Left lung (tissue), 10 donors: Measurements from ENCODE around the gene NBDY. TPM values are rescaled to one million over a fixed set of nuclear protein-coding genes. Genes with fewer than 3 reads are reported as not detected.
A peak's percentile ranks its signal among the peaks of the same experiment; 100 is the strongest.

Experiments used
- ATAC-seq: fragments of 200-7000 bp; cut with Tn5 transposase; one replicate; pipeline ENCODE4 v1.9.1; 2020; ENCODE audit warnings: moderate library complexity
- DNase-seq, 4 donors: peaks; one replicate each; pipeline ENCODE4 v3.0.0-alpha.2; 2013 to 2020
- H3K27ac ChIP-seq, 2 donors: fragments of 200-600 bp; sonication (generic) in 1 of 2; one replicate each; pipeline versions ENCODE4 v1.5.0 to v1.8.0; 2020 to 2021
- H3K27me3 ChIP-seq, 2 donors: fragments of 200-600 bp; sonication (generic) in 1 of 2; one replicate each; pipeline versions ENCODE4 v1.5.0 to v1.8.0; 2020 to 2021
- H3K36me3 ChIP-seq, 2 donors: fragments of 200-600 bp; sonication (generic) in 1 of 2; one replicate each; pipeline versions ENCODE4 v1.5.0 to v1.8.0; 2020 to 2021
- H3K4me1 ChIP-seq, 2 donors: fragments of 200-600 bp; one replicate each; pipeline ENCODE4 v1.8.0; 2021
- H3K4me3 ChIP-seq, 2 donors: fragments of 200-600 bp; sonication (generic) in 1 of 2; one replicate each; pipeline versions ENCODE4 v1.5.0 to v1.8.0; 2020 to 2021; ENCODE audit warnings: mild to moderate bottlenecking in 1 of 2
- H3K9me3 ChIP-seq, 2 donors: fragments of 200-600 bp; sonication (generic) in 1 of 2; one replicate each; pipeline versions ENCODE4 v1.5.0 to v1.8.0; 2020 to 2021
- intact Hi-C, 2 donors: fragments of 100-400 bp; cut with DNase I; formaldehyde crosslinking; loops; one replicate each; pipeline versions ENCODE4 v1.11.2 to v1.14.2; 2022
- polyA plus RNA-seq, 6 donors: library from polyadenylated mRNA; unstranded; fragments of 120-200 nt; gene quantifications; one replicate each; pipeline ENCODE4 v1.2.1, GENCODE V29; 2013; ENCODE audit not compliant: insufficient read length in 6 of 6
- total RNA-seq, 2 donors: library from RNA; stranded (reverse); fragmentation: NEBNext Ultra II Directional; extraction: Animal tissue kit (Norgen Biotek cat#: 25700); gene quantifications; one replicate each; pipeline ENCODE4 v1.2.1, GENCODE V29; 2021
- TF ChIP-seq, protein P1 (sequence below), 2 donors: fragments of 200-600 bp; sonication (generic) in 1 of 2; IDR thresholded peaks; one replicate each; pipeline versions ENCODE4 v1.5.0 to v1.8.0; 2021; ENCODE audit warnings: antibody characterized with exemption in 2 of 2
- donor health status: DM: no; HTN: yes; CAD: no.
- donor health status: DM: no; HTN: no; CAD: no.

Gene NBDY
- total and polyA plus RNA-seq, 8 donors: 39.5 to 86.4 (median 70.6) TPM

DNA sequence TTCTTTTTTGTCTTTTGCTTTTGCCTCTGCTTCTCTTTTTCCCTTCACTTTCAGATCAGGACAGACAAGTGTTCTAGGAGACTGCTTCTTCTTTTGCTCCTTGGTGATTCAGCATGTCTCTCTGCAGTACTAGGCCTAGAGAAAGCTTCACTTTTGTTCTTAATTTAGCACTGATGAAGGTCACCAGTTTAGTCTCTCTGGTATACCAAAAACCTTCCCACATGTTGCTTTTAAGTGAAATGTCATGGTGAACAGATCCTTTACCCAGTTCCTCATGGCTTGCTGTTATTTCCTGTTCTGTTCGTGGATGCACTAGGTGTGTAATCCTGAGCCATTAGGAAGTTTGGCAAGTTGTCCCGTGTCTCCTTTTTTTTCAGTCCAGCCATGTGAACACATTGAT is 53.3 kb downstream of the NBDY start:
- H3K27ac ChIP-seq: peak overlapping the region in 1 of 2 donors; percentile 8
- no peaks in the 10 kb centered on the region for H3K4me1 ChIP-seq
- H3K36me3 ChIP-seq: no peaks in the 10 kb centered on the region
- intact Hi-C loops: no loop called here
- DNase-seq (no peak), ATAC-seq (no peak)
- H3K4me3 ChIP-seq: no peak overlapping the region
- H3K9me3 ChIP-seq: no peaks in the 10 kb centered on the region
- TF ChIP-seq, protein P1, sequence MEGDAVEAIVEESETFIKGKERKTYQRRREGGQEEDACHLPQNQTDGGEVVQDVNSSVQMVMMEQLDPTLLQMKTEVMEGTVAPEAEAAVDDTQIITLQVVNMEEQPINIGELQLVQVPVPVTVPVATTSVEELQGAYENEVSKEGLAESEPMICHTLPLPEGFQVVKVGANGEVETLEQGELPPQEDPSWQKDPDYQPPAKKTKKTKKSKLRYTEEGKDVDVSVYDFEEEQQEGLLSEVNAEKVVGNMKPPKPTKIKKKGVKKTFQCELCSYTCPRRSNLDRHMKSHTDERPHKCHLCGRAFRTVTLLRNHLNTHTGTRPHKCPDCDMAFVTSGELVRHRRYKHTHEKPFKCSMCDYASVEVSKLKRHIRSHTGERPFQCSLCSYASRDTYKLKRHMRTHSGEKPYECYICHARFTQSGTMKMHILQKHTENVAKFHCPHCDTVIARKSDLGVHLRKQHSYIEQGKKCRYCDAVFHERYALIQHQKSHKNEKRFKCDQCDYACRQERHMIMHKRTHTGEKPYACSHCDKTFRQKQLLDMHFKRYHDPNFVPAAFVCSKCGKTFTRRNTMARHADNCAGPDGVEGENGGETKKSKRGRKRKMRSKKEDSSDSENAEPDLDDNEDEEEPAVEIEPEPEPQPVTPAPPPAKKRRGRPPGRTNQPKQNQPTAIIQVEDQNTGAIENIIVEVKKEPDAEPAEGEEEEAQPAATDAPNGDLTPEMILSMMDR (IDR thresholded peaks at IDR 0.05): no peak
- no peaks in the 10 kb centered on the region for H3K27me3 ChIP-seq

DNA sequence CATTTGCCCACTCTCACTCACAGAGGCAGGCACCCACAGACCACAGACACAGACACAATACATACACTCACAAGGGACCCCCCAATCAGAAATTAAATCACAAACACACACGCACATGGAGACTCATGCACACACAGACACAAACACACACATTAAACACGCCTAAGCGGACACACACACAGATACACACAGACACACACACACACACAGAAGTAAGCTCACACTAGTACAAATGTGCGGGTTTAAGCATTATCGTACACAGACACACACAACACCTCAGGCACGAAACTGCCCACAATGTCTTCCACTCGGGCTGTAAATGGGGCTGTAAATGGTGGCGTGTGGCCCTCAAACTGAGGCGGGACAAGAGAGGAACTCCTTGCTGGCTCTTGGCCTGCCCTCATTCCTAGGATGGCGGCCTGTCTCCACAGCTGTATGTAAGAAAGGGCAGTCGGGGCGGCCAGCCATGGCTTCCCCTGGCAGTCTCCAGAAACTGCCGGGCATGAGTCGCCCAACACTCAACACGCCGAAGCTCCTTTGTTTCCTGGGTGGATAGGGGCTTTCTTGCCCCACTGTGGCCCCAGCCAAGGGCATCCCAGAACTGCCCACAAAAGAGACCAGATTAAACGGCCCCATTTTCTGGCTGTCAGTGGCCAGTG is 53.9 kb downstream of the NBDY start:
- ATAC-seq (no peak), DNase-seq (no peak)
- no peaks in the 10 kb centered on the region for H3K36me3 ChIP-seq
- no peaks in the 10 kb centered on the region for H3K27me3 ChIP-seq
- TF ChIP-seq, protein P1 (IDR thresholded peaks at IDR 0.05): no peak
- H3K4me1 ChIP-seq: no peaks in the 10 kb centered on the region
- H3K27ac ChIP-seq: peak overlapping the region in 1 of 2 donors; percentile 76
- H3K4me3 ChIP-seq: peak overlapping the region in 1 of 2 donors; percentile 22
- intact Hi-C loops: no loop called here
- H3K9me3 ChIP-seq: no peaks in the 10 kb centered on the region

DNA sequence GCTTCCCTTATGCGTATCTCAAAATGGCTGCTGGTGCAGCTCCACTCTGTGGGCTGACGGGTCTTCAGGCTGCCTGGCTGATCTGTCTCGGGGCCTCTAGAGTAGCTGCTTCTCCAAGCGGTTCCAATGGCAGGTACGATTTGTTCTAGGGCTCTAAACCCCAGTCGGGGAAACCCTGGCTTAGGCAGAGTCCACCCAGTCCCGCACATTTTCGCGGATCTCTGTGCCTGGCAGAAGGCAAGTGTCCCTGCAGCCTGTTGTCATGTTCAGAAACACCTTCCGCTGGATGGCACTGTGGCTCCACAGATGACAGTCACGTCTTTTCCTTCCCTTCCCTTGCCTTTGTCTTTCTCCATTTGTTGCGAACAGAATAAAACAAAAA is 54.4 kb downstream of the NBDY start:
- peak; percentile 46 for ATAC-seq
- peak overlapping the region in 1 of 2 donors; percentile 22 for H3K4me3 ChIP-seq
- DNase-seq: peak in 2 of 4 donors; percentile 82 to 88
- H3K36me3 ChIP-seq: no peaks in the 10 kb centered on the region
- TF ChIP-seq, protein P1 (IDR thresholded peaks at IDR 0.05): peak in 1 of 2 donors; percentile 22
- H3K27me3 ChIP-seq: no peaks in the 10 kb centered on the region
- no peaks in the 10 kb centered on the region for H3K9me3 ChIP-seq
- H3K4me1 ChIP-seq: no peaks in the 10 kb centered on the region
- intact Hi-C loops: no loop called here
- peak overlapping the region in 1 of 2 donors; percentile 76 for H3K27ac ChIP-seq

DNA sequence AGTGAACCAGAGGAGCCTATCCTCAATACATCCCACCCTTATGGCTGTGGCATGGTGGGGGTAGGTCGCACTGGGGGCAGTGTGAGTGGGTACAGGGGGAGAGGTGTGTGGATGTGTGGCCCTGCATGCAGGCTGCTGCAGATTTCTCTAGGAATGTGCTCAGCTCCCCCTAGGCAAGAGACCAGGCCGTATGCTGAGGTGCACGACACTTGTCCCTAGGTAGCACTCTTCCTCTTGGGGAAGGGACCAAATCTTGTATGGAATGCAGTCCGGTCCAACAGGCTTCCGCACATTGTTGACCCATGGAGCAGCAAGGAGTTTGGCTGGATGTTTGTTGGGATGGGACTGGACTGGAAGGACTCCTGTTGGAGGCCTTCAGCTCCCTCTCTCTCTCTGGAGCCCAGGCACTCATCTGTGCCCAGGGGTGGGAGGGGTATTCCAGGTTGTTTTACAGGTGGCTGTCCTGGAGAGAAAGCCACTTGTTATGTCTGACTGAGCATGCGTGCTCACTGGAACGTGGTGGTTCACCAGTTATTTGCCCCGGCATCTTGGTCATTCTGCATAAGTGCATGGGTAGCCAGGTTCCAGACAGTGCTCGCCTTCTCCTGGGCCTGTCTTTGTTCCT is 55.1 kb downstream of the NBDY start:
- TF ChIP-seq, protein P1 (IDR thresholded peaks at IDR 0.05): no peak
- DNase-seq (no peak), ATAC-seq (no peak)
- Histone ChIP-seq H3K9me3 (no peaks in the 10 kb centered on the region), H3K27ac (no peak overlapping the region), H3K36me3 (no peaks in the 10 kb centered on the region), H3K4me3 (no peak overlapping the region), H3K27me3 (no peaks in the 10 kb centered on the region), H3K4me1 (no peaks in the 10 kb centered on the region)
- intact Hi-C loops: no loop called here

DNA sequence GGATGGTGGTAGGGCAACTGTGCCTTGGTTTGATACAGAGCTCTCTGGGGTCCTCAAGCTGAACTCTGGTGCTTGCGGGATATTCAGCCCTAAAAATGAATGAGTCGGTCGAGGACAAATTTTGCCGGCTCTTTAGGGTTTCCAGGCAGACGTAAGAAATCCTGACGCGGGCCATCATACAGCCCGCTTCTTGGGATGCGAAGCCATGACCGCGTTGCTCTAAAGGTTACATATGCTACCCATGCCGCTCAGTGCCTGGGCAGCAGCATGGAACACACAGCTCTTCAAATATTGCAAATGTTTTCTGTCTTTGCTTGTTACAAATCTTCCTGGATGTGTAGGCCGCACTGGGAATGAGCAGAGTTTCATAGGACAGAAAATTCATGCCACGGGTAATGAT is 55.6 kb downstream of the NBDY start:
- intact Hi-C loops: no loop called here
- ATAC-seq: no peak
- H3K27ac ChIP-seq: no peak overlapping the region

More for the DNA sequence above, 55.6 kb downstream of the NBDY start:
- Histone ChIP-seq H3K4me1 (no peaks in the 10 kb centered on the region), H3K4me3 (no peak overlapping the region), H3K9me3 (no peaks in the 10 kb centered on the region), H3K27me3 (no peaks in the 10 kb centered on the region), H3K36me3 (no peaks in the 10 kb centered on the region)
- TF ChIP-seq, protein P1 (IDR thresholded peaks at IDR 0.05): no peak
- no peak for DNase-seq
